Ishikawa (cell line): ENCODE results near the gene WHRN.

Experiments
- CEBPB ChIP-seq: IDR thresholded peaks from 2 replicates; pipeline ENCODE4 v1.6.1; 2012
- CREB1 ChIP-seq: IDR thresholded peaks from 2 replicates; pipeline ENCODE4 v1.6.1; 2012; ENCODE audit warnings: low read depth
- EGR1 ChIP-seq: IDR thresholded peaks from 2 replicates; pipeline ENCODE4 v1.6.1; 2012
- EP300 ChIP-seq: IDR thresholded peaks from 2 replicates; pipeline ENCODE4 v1.6.1; 2012; ENCODE audit warnings: borderline replicate concordance
- FOXM1 ChIP-seq: IDR thresholded peaks from 2 replicates; pipeline ENCODE4 v1.6.1; 2012; ENCODE audit warnings: low read depth, borderline replicate concordance
- NFIC ChIP-seq: IDR thresholded peaks from 2 replicates; pipeline ENCODE4 v1.6.1; 2012
- RAD21 ChIP-seq: IDR thresholded peaks from 2 replicates; pipeline ENCODE4 v1.6.1; 2012; ENCODE audit warnings: low read depth
- REST ChIP-seq: IDR thresholded peaks from 2 replicates; pipeline ENCODE4 v1.6.1; 2012; ENCODE audit warnings: low read depth, mild to moderate bottlenecking
- TAF1 ChIP-seq: IDR thresholded peaks from 2 replicates; pipeline ENCODE4 v1.6.1; 2012; ENCODE audit warnings: low read depth, mild to moderate bottlenecking
- TCF12 ChIP-seq: IDR thresholded peaks from 2 replicates; pipeline ENCODE4 v1.6.1; 2012; ENCODE audit warnings: low read depth
- TEAD4 ChIP-seq: IDR thresholded peaks from 2 replicates; pipeline ENCODE4 v1.6.1; 2012
- YY1 ChIP-seq: IDR thresholded peaks from 2 replicates; pipeline ENCODE4 v1.6.1; 2012; ENCODE audit warnings: low read depth
- ZBTB7A ChIP-seq: IDR thresholded peaks from 2 replicates; pipeline ENCODE4 v1.6.1; 2012; ENCODE audit warnings: low read depth
- TF ChIP-seq, protein P1 (sequence below): IDR thresholded peaks from 2 replicates; pipeline ENCODE4 v1.6.1; 2012
- TF ChIP-seq, protein P2 (sequence below): IDR thresholded peaks from 2 replicates; pipeline ENCODE4 v1.6.1; 2012

The WHRN gene

DNA sequence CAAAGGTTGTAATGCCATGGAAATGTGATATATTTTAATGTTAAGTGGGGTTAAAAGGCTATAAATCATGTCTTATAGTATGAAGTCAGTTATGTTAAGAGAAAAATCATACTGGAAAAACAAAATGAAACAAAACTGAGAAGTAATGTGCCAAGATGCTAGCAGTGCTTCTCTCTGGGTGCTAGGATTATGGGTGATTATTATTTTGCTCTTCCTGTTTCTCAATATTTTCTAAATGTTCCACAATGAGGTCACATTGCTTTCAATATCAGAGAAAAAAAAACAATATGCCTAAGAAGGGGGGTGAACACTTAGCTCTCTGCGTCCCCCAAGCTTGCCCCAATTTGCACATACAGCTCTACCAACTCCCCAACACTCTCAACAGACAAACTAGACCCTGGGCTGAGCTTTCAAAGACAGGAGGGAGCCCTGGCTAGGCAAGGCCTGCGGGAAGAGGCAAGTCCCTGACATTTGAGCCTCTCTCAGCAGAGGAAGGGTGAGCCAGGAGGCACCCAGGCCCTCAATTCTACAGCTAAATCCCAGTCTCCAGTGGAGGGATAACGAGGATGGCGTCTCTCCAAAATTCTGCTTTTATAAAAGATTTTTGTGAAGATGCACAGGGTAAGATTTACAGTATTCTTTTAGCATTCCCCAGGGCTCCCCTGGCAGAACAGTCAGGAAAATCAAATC is 24.4 kb downstream of the WHRN start:
- TF ChIP-seq CEBPB: no peak
- TF ChIP-seq EGR1: no peak
- no peak for TF ChIP-seq CREB1
- TF ChIP-seq TEAD4: no peak
- TF ChIP-seq YY1: no peak
- no peak for TF ChIP-seq EP300

DNA sequence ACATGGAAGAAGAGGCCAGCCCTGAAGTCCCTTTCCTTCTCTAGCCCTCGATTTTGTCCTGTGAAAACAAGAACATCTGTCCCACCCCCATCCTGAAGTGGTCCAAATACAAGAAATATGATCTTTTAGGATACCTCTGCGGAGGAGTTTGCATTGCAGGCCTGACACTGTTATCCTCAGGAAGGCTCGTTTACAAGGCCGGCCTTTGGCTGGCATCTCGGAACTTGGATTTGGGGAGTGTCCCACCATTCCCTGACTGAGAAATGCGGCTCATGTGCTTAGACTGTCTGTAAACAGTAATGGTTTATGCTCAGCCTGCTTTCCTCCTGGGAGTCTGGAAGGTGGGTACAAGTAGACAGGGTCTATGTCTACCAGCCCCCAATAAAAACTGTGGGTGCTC is 26.4 kb downstream of the WHRN start:
- TF ChIP-seq TEAD4 (no peak), YY1 (no peak), TCF12 (no peak), NFIC (no peak), CEBPB (no peak), CREB1 (no peak), REST (no peak), TAF1 (no peak), EGR1 (no peak), EP300 (no peak)

GRCh38 chr9:114478459-114478858 is 26.8 kb downstream of the WHRN start:
- TF ChIP-seq ZBTB7A (no peak), TAF1 (no peak), CEBPB (no peak), EGR1 (no peak), YY1 (no peak), CREB1 (no peak), FOXM1 (no peak), TEAD4 (no peak)
- TF ChIP-seq, protein P1, sequence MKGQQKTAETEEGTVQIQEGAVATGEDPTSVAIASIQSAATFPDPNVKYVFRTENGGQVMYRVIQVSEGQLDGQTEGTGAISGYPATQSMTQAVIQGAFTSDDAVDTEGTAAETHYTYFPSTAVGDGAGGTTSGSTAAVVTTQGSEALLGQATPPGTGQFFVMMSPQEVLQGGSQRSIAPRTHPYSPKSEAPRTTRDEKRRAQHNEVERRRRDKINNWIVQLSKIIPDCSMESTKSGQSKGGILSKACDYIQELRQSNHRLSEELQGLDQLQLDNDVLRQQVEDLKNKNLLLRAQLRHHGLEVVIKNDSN: no peak
- TF ChIP-seq, protein P2, sequence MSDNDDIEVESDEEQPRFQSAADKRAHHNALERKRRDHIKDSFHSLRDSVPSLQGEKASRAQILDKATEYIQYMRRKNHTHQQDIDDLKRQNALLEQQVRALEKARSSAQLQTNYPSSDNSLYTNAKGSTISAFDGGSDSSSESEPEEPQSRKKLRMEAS: no peak

DNA sequence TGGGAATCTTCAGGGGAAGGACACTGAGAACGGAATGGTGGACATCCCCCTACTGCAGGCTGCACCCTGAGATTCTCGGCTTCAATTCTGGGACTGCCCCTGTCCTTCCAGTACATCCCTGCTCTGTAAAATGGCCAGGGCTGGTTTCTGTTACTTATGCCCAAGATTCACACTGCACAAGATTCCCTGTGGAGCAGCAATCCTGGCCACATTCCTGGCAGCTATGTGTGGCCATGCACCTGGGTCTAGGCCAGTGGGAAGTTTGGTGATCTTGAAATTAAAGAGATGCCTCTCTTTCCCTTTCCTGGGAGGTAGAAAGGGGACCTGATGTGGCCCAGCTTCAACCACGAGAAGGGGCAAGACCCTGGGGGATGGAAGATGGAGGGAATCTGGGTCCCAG is 27.6 kb downstream of the WHRN start:
- TF ChIP-seq EGR1 (no peak), TCF12 (no peak), NFIC (no peak)
- TF ChIP-seq, protein P2: no peak

GRCh38 chr9:114476891-114477469 is 28.3 kb downstream of the WHRN start:
- TF ChIP-seq YY1 (no peak), CREB1 (no peak), EP300 (no peak), TAF1 (no peak), ZBTB7A (no peak), FOXM1 (no peak), EGR1 (no peak), TCF12 (no peak), CEBPB (no peak), NFIC (no peak), REST (no peak), TEAD4 (no peak), RAD21 (no peak)
- TF ChIP-seq, protein P1: no peak
- TF ChIP-seq, protein P2: no peak
